HepG2 (cell line): ENCODE results near the gene WNT16. TPM values are rescaled to one million over a fixed set of nuclear protein-coding genes. Genes with fewer than 3 reads are reported as not detected.

Source experiments
- ATAC-seq: fragments of 200-7000 bp; cut with Tn5 transposase; 3 replicates; pipeline ENCODE4 v1.9.1; 2020; ENCODE audit warnings: mild to moderate bottlenecking, moderate library complexity
- BruUV-seq: library from RNA; stranded (reverse); fragments of 400-500 nt; replicated peaks from 2 replicates; lab custom pipeline; 2021; lab: Mats Ljungman, UMichigan
- CTCF ChIA-PET: fragments of 300-600 bp; formaldehyde crosslinking; extraction: SDS; loops from one replicate; lab custom pipeline; 2021; ENCODE audit warnings: low total read pairs, inconsistent platforms, low intra/inter-chr PET ratio; lab: Yijun Ruan, JAX
- POLR2A ChIA-PET: fragments of 350-600 bp; sonication (Branson Sonifier 250); formaldehyde crosslinking; loops from one replicate; lab custom pipeline; 2020; ENCODE audit warnings: antibody characterized with exemption, inconsistent platforms; lab: Yijun Ruan, JAX
- DNase-seq: peaks from one replicate; pipeline ENCODE4 v3.0.0-alpha.2; 2015; ENCODE audit warnings: low spot score
- FAIRE-seq: peaks from 3 replicates; lab custom pipeline; 2011; peaks lifted over from hg19 to GRCh38; lab: Jason Lieb, UNC
- H2AFZ ChIP-seq: one replicate; pipeline ENCODE4 v1.6.1; 2011; ENCODE audit warnings: low read length, inconsistent platforms
- H3K27ac ChIP-seq: fragments of 300-600 bp; 3 replicates; pipeline ENCODE4 v1.8.0; 2011; ENCODE audit warnings: mixed run types, mild to moderate bottlenecking, mixed read lengths, low read length, inconsistent platforms; ENCODE audit not compliant: insufficient read depth; ENCODE audit errors: extremely low read length
- H3K27me3 ChIP-seq, 2 experiments: fragments of 200-600 bp in 1 of 2; 2 replicates in 1 of 2; 3 replicates in 1 of 2; pipeline versions ENCODE4 v1.6.0 to v1.8.0; 2011; ENCODE audit warnings: low read length in 2 of 2, mild to moderate bottlenecking in 2 of 2, moderate library complexity in 2 of 2, inconsistent platforms in 1 of 2; ENCODE audit not compliant: insufficient read depth in 2 of 2, control insufficient read depth in 1 of 2
- H3K36me3 ChIP-seq, 2 experiments: fragments of 200-600 bp in 1 of 2; replicated peaks in 1 of 2; 2 replicates in 1 of 2; 3 replicates in 1 of 2; pipeline versions ENCODE4 v1.5.1 to v1.8.0; 2011; ENCODE audit warnings: low read length in 2 of 2, inconsistent platforms in 1 of 2; ENCODE audit not compliant: insufficient read depth in 2 of 2, control insufficient read depth in 1 of 2
- H3K4me1 ChIP-seq: 2 replicates; pipeline ENCODE4 v1.5.1; 2012; ENCODE audit warnings: low read length, inconsistent platforms; ENCODE audit not compliant: insufficient read depth
- H3K4me2 ChIP-seq: 2 replicates; pipeline ENCODE4 v1.6.0; 2011; ENCODE audit warnings: low read depth, low read length, inconsistent platforms
- H3K4me3 ChIP-seq, 3 experiments: fragments of 200-600 bp in 1 of 3; sonication (generic), shearing (Covaris generic) in 1 of 3; replicated peaks in 1 of 3; 2 replicates each; pipeline ENCODE4 v1.5.1; 2011 to 2016; ENCODE audit warnings: low read length in 3 of 3, inconsistent platforms in 2 of 3, low read depth in 2 of 3, mild to moderate bottlenecking in 2 of 3, control low read depth in 1 of 3, mixed read lengths in 1 of 3; ENCODE audit not compliant: insufficient read depth in 1 of 3
- H3K79me2 ChIP-seq: one replicate; pipeline ENCODE4 v1.6.1; 2011; ENCODE audit warnings: low read length, inconsistent platforms; ENCODE audit not compliant: insufficient read depth
- H3K9ac ChIP-seq: 2 replicates; pipeline ENCODE4 v1.6.0; 2011; ENCODE audit warnings: mild to moderate bottlenecking, low read depth, low read length, inconsistent platforms; ENCODE audit not compliant: insufficient read depth
- H3K9me3 ChIP-seq: 2 replicates; pipeline ENCODE4 v1.5.1; 2012; ENCODE audit warnings: mild to moderate bottlenecking, low read length
- H4K20me1 ChIP-seq: 2 replicates; pipeline ENCODE4 v1.6.0; 2011; ENCODE audit warnings: inconsistent platforms, mild to moderate bottlenecking, low read length, moderate library complexity; ENCODE audit not compliant: insufficient read depth
- AGO1 ChIP-seq: fragments of 200-400 bp; formaldehyde crosslinking; IDR thresholded peaks from 2 replicates; pipeline ENCODE4 v1.6.1; 2017; ENCODE audit warnings: mild to moderate bottlenecking, low read depth, low read length, moderate library complexity; ENCODE audit not compliant: poor library complexity, severe bottlenecking
- ARID2 ChIP-seq: sonication (generic); formaldehyde crosslinking; IDR thresholded peaks from 2 replicates; pipeline ENCODE4 v1.8.1; 2022; ENCODE audit warnings: mild to moderate bottlenecking, missing genetic modification reagents, borderline replicate concordance
- CREB3 ChIP-seq: sonication (generic); formaldehyde crosslinking; IDR thresholded peaks from 2 replicates; pipeline ENCODE4 v1.5.0; 2020; ENCODE audit warnings: missing genetic modification reagents
- HNRNPLL ChIP-seq: fragments of 200-400 bp; formaldehyde crosslinking; IDR thresholded peaks from 2 replicates; pipeline ENCODE4 v1.6.1; 2017; ENCODE audit warnings: mild to moderate bottlenecking, low read depth, low read length; ENCODE audit not compliant: poor library complexity, severe bottlenecking
- JARID2 ChIP-seq: sonication (generic); formaldehyde crosslinking; IDR thresholded peaks from 2 replicates; pipeline ENCODE4 v1.8.1; 2023; ENCODE audit warnings: missing genetic modification reagents, inconsistent platforms; ENCODE audit not compliant: insufficient replicate concordance
- PRDM15 ChIP-seq: sonication (generic); formaldehyde crosslinking; IDR thresholded peaks from 2 replicates; pipeline ENCODE4 v1.4.0; 2020; ENCODE audit warnings: missing genetic modification reagents
- SMAD9 ChIP-seq: sonication (generic); formaldehyde crosslinking; IDR thresholded peaks from 2 replicates; pipeline ENCODE4 v1.5.1; 2020; ENCODE audit warnings: mild to moderate bottlenecking, missing genetic modification reagents
- TCF7 ChIP-seq: sonication (generic); IDR thresholded peaks from 2 replicates; pipeline ENCODE4 v1.6.1; 2016; ENCODE audit warnings: antibody characterized with exemption, low read depth
- ZNF225 ChIP-seq: sonication (generic); formaldehyde crosslinking; IDR thresholded peaks from 2 replicates; pipeline ENCODE4 v1.4.0; 2020; ENCODE audit warnings: mild to moderate bottlenecking, missing genetic modification reagents
- ZNF629 ChIP-seq: sonication (generic); formaldehyde crosslinking; conservative IDR thresholded peaks from 2 replicates; pipeline ENCODE4 v1.5.0; 2020; ENCODE audit warnings: missing genetic modification reagents
- ZNF776 ChIP-seq: sonication (generic); formaldehyde crosslinking; IDR thresholded peaks from 2 replicates; pipeline ENCODE4 v1.4.0; 2020; ENCODE audit warnings: mild to moderate bottlenecking, missing genetic modification reagents
- in situ Hi-C: cut with HindIII; loops from 2 replicates; pipeline ENCODE4 v1.10.0; 2017; ENCODE audit warnings: low pct_unique_long_range_greater_than_20kb; ENCODE audit not compliant: extremely low pct_ligation_motif_present
- intact Hi-C: fragments of 100-400 bp; cut with micrococcal nuclease; formaldehyde crosslinking; loops from one replicate; pipeline ENCODE4 v1.10.0; 2022; ENCODE audit not compliant: unreplicated experiment
- polyA plus RNA-seq, 8 experiments: library from polyadenylated mRNA; depleted of rRNA in 3 of 8; stranded (reverse) in 7 of 8; unstranded in 1 of 8; fragments of >200 nt; fragmentation: Illumina TruSeq in 4 of 8; extraction: Trizol in 4 of 8; gene quantifications; 2 replicates each; pipeline versions ENCODE4 v1.2.1 to v1.2.3, GENCODE V29; 2011 to 2016; ENCODE audit warnings: low read depth in 4 of 8, missing spikeins in 1 of 8, mixed read lengths in 1 of 8; ENCODE audit not compliant: insufficient read depth in 1 of 8
- total RNA-seq, 5 experiments: library from RNA; depleted of rRNA; stranded (reverse); fragments of >200 nt; fragmentation: Illumina TruSeq; extraction: Trizol; gene quantifications; 2 replicates each; pipeline ENCODE4 v1.2.3, GENCODE V29; 2016; ENCODE audit warnings: low read depth in 1 of 5
- TF ChIP-seq, protein P1 (sequence below): sonication (generic); formaldehyde crosslinking; IDR thresholded peaks from 2 replicates; pipeline ENCODE4 v1.9.0; 2021; ENCODE audit warnings: missing genetic modification reagents, mild to moderate bottlenecking, borderline replicate concordance
- TF ChIP-seq, protein P2 (sequence below): sonication (generic); formaldehyde crosslinking; IDR thresholded peaks from 2 replicates; pipeline ENCODE4 v1.5.0; 2020; ENCODE audit warnings: missing genetic modification reagents

The WNT16 gene
- total and polyA plus RNA-seq, 2 of the 13 experiments (the other 11 are each of a cell fraction or from before 2014, with no cell fraction given) = not detected

- TF ChIP-seq PRDM15 (CRISPR knock-in tag) (no peak), ZNF225 (CRISPR knock-in tag) (no peak), ZNF629 (no peak), CREB3 (CRISPR knock-in tag) (no peak), JARID2 (CRISPR knock-in tag) (no peak), ARID2 (CRISPR knock-in tag) (no peak)
Observed at GRCh38 chr7:121286742-121287734, 41.8 kb upstream of the WNT16 start (continued).

DNA sequence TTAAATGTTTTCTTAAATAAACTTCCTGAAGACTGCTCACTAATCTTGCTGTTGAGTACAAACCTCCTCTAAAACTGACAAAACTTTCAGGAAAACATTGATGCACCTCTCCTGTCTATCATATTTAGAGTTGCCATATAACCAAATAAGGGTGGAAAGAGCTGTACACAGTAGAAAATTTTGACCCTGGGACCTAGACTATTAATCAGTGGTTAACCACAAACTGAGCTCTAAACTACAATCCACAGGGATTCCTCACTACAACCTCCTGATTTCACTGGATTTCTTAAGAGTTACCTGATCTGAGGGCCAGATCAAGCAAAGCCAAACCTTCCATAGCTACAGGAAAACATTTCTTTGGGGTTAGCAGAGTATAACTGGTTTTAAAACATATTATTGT lies 39.9 kb upstream of the WNT16 start:
- ATAC-seq = no peak
- intact Hi-C loops = no loop called here
- no peak for DNase-seq
- Histone ChIP-seq H3K4me1 (no peaks in the 10 kb centered on the region), H3K79me2 (no peaks in the 10 kb centered on the region), H2AFZ (no peak overlapping the region), H4K20me1 (no peaks in the 10 kb centered on the region), H3K9me3 (peaks cover 14% of the 10 kb centered on the region), H3K4me3 (no peak overlapping the region), H3K9ac (no peak overlapping the region), H3K27me3 (no peaks in the 10 kb centered on the region), H3K27ac (no peak overlapping the region), H3K36me3 (no peaks in the 10 kb centered on the region), H3K4me2 (no peak overlapping the region)
- FAIRE-seq = no peak
- BruUV-seq = no TSS peak
- POLR2A ChIA-PET = no interaction called here
- CTCF ChIA-PET = no interaction called here
- in situ Hi-C loops = no loop called here
- no peak for TF ChIP-seq TCF7
- TF ChIP-seq HNRNPLL = no peak
- TF ChIP-seq, protein P1, sequence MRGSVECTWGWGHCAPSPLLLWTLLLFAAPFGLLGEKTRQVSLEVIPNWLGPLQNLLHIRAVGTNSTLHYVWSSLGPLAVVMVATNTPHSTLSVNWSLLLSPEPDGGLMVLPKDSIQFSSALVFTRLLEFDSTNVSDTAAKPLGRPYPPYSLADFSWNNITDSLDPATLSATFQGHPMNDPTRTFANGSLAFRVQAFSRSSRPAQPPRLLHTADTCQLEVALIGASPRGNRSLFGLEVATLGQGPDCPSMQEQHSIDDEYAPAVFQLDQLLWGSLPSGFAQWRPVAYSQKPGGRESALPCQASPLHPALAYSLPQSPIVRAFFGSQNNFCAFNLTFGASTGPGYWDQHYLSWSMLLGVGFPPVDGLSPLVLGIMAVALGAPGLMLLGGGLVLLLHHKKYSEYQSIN (CRISPR knock-in tag) = no peak
- no peak for TF ChIP-seq ZNF776 (CRISPR knock-in tag)
- TF ChIP-seq AGO1 = no peak
- TF ChIP-seq, protein P2, sequence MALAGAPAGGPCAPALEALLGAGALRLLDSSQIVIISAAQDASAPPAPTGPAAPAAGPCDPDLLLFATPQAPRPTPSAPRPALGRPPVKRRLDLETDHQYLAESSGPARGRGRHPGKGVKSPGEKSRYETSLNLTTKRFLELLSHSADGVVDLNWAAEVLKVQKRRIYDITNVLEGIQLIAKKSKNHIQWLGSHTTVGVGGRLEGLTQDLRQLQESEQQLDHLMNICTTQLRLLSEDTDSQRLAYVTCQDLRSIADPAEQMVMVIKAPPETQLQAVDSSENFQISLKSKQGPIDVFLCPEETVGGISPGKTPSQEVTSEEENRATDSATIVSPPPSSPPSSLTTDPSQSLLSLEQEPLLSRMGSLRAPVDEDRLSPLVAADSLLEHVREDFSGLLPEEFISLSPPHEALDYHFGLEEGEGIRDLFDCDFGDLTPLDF (CRISPR knock-in tag) = no peak
- no peak for TF ChIP-seq SMAD9
